Vagina (tissue), 2 donors: ENCODE results near the gene SLC6A7. TPM values are rescaled to one million over a fixed set of nuclear protein-coding genes. Genes with fewer than 3 reads are reported as not detected.
"Not testable (repeated sequence)": the region's sequence is repeated elsewhere in the genome, so short reads cannot be mapped to it uniquely, and the experiment has no call there.

ENCODE experiments used
- DNase-seq, 2 donors: peaks; one replicate each; pipeline ENCODE4 v3.0.0-alpha.2; 2017; ENCODE audit errors: extremely low spot score in 2 of 2
- H3K27ac ChIP-seq: fragments of 200-600 bp; sonication (generic); one replicate; pipeline ENCODE4 v1.5.1; 2019
- H3K27me3 ChIP-seq: fragments of 200-600 bp; sonication (generic); one replicate; pipeline ENCODE4 v1.5.1; 2019
- H3K36me3 ChIP-seq, 2 donors: fragments of 200-600 bp; sonication (generic); one replicate each; pipeline ENCODE4 v1.5.1; 2017 to 2019
- H3K4me1 ChIP-seq: fragments of 200-600 bp; sonication (generic); one replicate; pipeline ENCODE4 v1.5.1; 2019
- H3K4me3 ChIP-seq, 2 donors: fragments of 200-600 bp; sonication (generic); 1 replicate in 1 of 2; 2 replicates in 1 of 2; pipeline ENCODE4 v1.5.1; 2016 to 2019
- H3K9me3 ChIP-seq: fragments of 200-600 bp; sonication (generic); one replicate; pipeline ENCODE4 v1.5.1; 2019
- CTCF ChIP-seq, 3 experiments: fragments of 450-650 bp in 2 of 3; fragments of 200-600 bp in 1 of 3; sonication (generic) in 1 of 3; IDR thresholded peaks; one replicate each; pipeline ENCODE4 v1.5.1; 2017 to 2019; ENCODE audit warnings: antibody characterized with exemption in 3 of 3, mild to moderate bottlenecking in 2 of 3, moderate library complexity in 2 of 3
- POLR2A ChIP-seq, 2 donors: fragments of 450-650 bp; IDR thresholded peaks; one replicate each; pipeline ENCODE4 v1.6.1; 2017; ENCODE audit warnings: antibody characterized with exemption in 2 of 2, mild to moderate bottlenecking in 2 of 2, moderate library complexity in 2 of 2
- POLR2AphosphoS5 ChIP-seq, 2 donors: sonication (generic); formaldehyde crosslinking; IDR thresholded peaks; one replicate each; pipeline ENCODE4 v1.9.0; 2017; ENCODE audit warnings: antibody characterized with exemption in 2 of 2, mild to moderate bottlenecking in 2 of 2, low read depth in 1 of 2; ENCODE audit not compliant: insufficient read depth in 1 of 2
- intact Hi-C: fragments of 100-400 bp; cut with DNase I; formaldehyde crosslinking; loops from one replicate; pipeline ENCODE4 v1.15.1; 2023
- total RNA-seq: library from RNA; depleted of rRNA; stranded (reverse); fragments of >200 nt; gene quantifications from one replicate; pipeline ENCODE4 v1.2.3, GENCODE V29; 2016

Gene SLC6A7
- total RNA-seq, 1 donor from 2014 or later = 0.25 TPM

DNA sequence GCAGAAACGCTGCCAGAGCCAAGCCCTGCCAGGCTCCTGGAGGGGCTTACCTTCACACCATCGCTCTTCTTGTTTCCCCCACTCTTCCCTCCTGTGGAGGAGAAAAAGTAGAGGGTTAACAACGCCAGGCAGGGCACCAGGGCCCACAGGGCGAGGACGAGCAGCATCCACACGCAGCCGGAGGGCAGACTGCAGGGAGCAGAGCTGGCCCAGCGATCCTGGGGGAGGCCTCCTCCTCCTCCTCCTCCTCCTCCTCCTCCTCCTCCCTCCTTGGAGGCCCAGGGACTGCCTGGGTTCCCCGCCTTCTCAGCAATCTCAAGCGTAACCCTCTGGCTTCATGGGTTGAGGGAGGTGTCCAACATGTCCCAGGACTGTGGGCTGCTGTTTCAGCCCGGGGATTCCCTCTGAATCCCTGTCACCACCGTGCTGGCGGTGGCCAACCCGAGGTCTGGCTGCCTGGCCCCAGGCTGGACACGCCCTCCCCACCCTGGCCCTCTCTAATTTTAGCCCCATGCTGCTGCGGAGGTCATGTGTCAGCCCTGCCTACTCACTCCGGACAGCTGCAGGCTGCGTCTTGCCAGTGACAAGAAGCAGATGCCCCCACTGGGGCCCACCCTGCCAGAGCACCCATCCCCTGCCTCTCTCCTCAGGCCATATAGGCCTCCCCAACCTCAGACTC is 55.4 kb downstream of the SLC6A7 start:
- H3K9me3 ChIP-seq = no peaks in the 10 kb centered on the region
- DNase-seq = no peak
- H3K4me3 ChIP-seq = no peak overlapping the region
- no peaks in the 10 kb centered on the region for H3K27me3 ChIP-seq
- H3K4me1 ChIP-seq = peaks cover 21% of the 10 kb centered on the region
- TF ChIP-seq CTCF (IDR thresholded peaks at IDR 0.05) (no peak), POLR2AphosphoS5 (IDR thresholded peaks at IDR 0.05; ENCODE audit: insufficient read depth in 1 of 2, low read depth in 1 of 2) (peak; percentile 22 to 66), POLR2A (IDR thresholded peaks at IDR 0.05) (no peak)
- intact Hi-C loops = no loop called here
- H3K36me3 ChIP-seq = no peaks in the 10 kb centered on the region
- peak overlapping the region; percentile 61 for H3K27ac ChIP-seq

GRCh38 chr5:150245808-150246207 is 55.9 kb downstream of the SLC6A7 start:
- H3K36me3 ChIP-seq = no peaks in the 10 kb centered on the region
- no peak for TF ChIP-seq POLR2A (IDR thresholded peaks at IDR 0.05)
- no peak for TF ChIP-seq CTCF (IDR thresholded peaks at IDR 0.05)
- no peak for TF ChIP-seq POLR2AphosphoS5 (IDR thresholded peaks at IDR 0.05; ENCODE audit: insufficient read depth in 1 of 2, low read depth in 1 of 2)
- no peaks in the 10 kb centered on the region for H3K27me3 ChIP-seq
- H3K4me1 ChIP-seq = peaks cover 21% of the 10 kb centered on the region
- DNase-seq = no peak
- no peak overlapping the region for H3K27ac ChIP-seq
- intact Hi-C loops = no loop called here
- H3K9me3 ChIP-seq = no peaks in the 10 kb centered on the region
- no peak overlapping the region for H3K4me3 ChIP-seq

GRCh38 chr5:150246429-150246828 is 56.6 kb downstream of the SLC6A7 start:
- Histone ChIP-seq H3K4me3 (no peak overlapping the region), H3K27ac (no peak overlapping the region), H3K4me1 (peaks cover 21% of the 10 kb centered on the region), H3K27me3 (no peaks in the 10 kb centered on the region), H3K9me3 (no peaks in the 10 kb centered on the region), H3K36me3 (no peaks in the 10 kb centered on the region)
- TF ChIP-seq POLR2AphosphoS5 (IDR thresholded peaks at IDR 0.05; ENCODE audit: insufficient read depth in 1 of 2, low read depth in 1 of 2) (no peak), POLR2A (IDR thresholded peaks at IDR 0.05) (no peak), CTCF (IDR thresholded peaks at IDR 0.05) (no peak)
- intact Hi-C loops = no loop called here
- no peak for DNase-seq

- no peaks in the 10 kb centered on the region for H3K9me3 ChIP-seq
- TF ChIP-seq POLR2AphosphoS5 (IDR thresholded peaks at IDR 0.05; ENCODE audit: insufficient read depth in 1 of 2, low read depth in 1 of 2) (no peak), CTCF (IDR thresholded peaks at IDR 0.05) (no peak), POLR2A (IDR thresholded peaks at IDR 0.05) (no peak)
- peaks cover 21% of the 10 kb centered on the region for H3K4me1 ChIP-seq
- H3K27ac ChIP-seq = no peak overlapping the region
- no peak overlapping the region for H3K4me3 ChIP-seq
- H3K36me3 ChIP-seq = no peaks in the 10 kb centered on the region
- no peak for DNase-seq
- no peaks in the 10 kb centered on the region for H3K27me3 ChIP-seq
- intact Hi-C loops = no loop called here
Observed at GRCh38 chr5:150246835-150247234, 57.0 kb downstream of the SLC6A7 start.

GRCh38 chr5:150247726-150248125 is 57.9 kb downstream of the SLC6A7 start:
- H3K4me3 ChIP-seq = no peak overlapping the region
- H3K4me1 ChIP-seq = peaks cover 21% of the 10 kb centered on the region
- no peaks in the 10 kb centered on the region for H3K36me3 ChIP-seq
- H3K27ac ChIP-seq = no peak overlapping the region
- no peaks in the 10 kb centered on the region for H3K9me3 ChIP-seq
- intact Hi-C loops = no loop called here
- DNase-seq = no peak
- H3K27me3 ChIP-seq = no peaks in the 10 kb centered on the region
- TF ChIP-seq CTCF (IDR thresholded peaks at IDR 0.05) (no peak), POLR2AphosphoS5 (IDR thresholded peaks at IDR 0.05; ENCODE audit: insufficient read depth in 1 of 2, low read depth in 1 of 2) (no peak), POLR2A (IDR thresholded peaks at IDR 0.05) (no peak)

DNA sequence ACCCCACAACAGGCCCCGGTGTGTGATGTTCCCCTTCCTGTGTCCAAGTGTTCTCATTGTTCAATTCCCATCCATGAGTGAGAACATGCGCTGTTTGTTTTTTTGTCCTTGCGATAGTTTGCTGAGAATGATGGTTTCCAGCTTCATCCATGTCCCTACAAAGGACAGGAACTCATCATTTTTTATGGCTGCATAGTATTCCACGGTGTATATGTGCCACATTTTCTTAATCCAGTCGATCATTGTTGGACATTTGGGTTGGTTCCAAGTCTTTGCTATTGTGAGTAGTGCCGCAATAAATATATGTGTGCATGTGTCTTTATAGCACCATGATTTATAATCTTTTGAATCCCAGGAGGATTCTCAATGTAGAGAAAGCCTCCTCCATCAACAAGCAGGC is 58.6 kb downstream of the SLC6A7 start:
- H3K27me3 ChIP-seq, intact Hi-C loops, H3K4me3 ChIP-seq: not testable (repeated sequence)

More for the DNA sequence above, 58.6 kb downstream of the SLC6A7 start:
- H3K4me1 ChIP-seq = peaks cover 21% of the 10 kb centered on the region
- not testable (repeated sequence) for DNase-seq, H3K36me3 ChIP-seq, H3K9me3 ChIP-seq, H3K27ac ChIP-seq
